ENCODE data around the gene COL15A1.

GRCh38 chr9:98940276-98940675 lies 3.4 kb upstream of the COL15A1 start:
- TF ChIP-seq, protein P1, sequence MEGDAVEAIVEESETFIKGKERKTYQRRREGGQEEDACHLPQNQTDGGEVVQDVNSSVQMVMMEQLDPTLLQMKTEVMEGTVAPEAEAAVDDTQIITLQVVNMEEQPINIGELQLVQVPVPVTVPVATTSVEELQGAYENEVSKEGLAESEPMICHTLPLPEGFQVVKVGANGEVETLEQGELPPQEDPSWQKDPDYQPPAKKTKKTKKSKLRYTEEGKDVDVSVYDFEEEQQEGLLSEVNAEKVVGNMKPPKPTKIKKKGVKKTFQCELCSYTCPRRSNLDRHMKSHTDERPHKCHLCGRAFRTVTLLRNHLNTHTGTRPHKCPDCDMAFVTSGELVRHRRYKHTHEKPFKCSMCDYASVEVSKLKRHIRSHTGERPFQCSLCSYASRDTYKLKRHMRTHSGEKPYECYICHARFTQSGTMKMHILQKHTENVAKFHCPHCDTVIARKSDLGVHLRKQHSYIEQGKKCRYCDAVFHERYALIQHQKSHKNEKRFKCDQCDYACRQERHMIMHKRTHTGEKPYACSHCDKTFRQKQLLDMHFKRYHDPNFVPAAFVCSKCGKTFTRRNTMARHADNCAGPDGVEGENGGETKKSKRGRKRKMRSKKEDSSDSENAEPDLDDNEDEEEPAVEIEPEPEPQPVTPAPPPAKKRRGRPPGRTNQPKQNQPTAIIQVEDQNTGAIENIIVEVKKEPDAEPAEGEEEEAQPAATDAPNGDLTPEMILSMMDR (IDR thresholded peaks at IDR 0.05 in 4 of 5, conservative IDR thresholded peaks at IDR 0.05 in 1 of 5), result no peak
- no peak for TF ChIP-seq POLR2A (IDR thresholded peaks at IDR 0.05)

Data from gastrocnemius medialis (tissue), 4 donors.